GM12874 (cell line): ENCODE measurements around the gene UBL4B.

Experiments used
- CTCF ChIP-seq: IDR thresholded peaks from 2 replicates; pipeline ENCODE4 v1.5.1; 2011; ENCODE audit warnings: low read depth, mild to moderate bottlenecking, control low read depth, low read length, moderate library complexity; ENCODE audit not compliant: insufficient read depth

Gene UBL4B

GRCh38 chr1:110125810-110126209 is 13.6 kb downstream of the UBL4B start:
- no peak for TF ChIP-seq CTCF

- TF ChIP-seq CTCF = 0 out of 2 replicates have a peak, but pooled peaks have one; percentile 10
These were observed 17.9 kb downstream of the UBL4B start for GRCh38 chr1:110130113-110130591.

- no peak for TF ChIP-seq CTCF
These were observed 18.7 kb downstream of the UBL4B start for GRCh38 chr1:110130989-110131388.

- no peak for TF ChIP-seq CTCF
These were observed 20.4 kb downstream of the UBL4B start for GRCh38 chr1:110132682-110133081.

- TF ChIP-seq CTCF = no peak
These were observed 21.2 kb downstream of the UBL4B start for GRCh38 chr1:110133436-110133835.

- TF ChIP-seq CTCF = no peak
These were observed 21.9 kb downstream of the UBL4B start for GRCh38 chr1:110134050-110134595.

- TF ChIP-seq CTCF = no peak
These were observed 23.0 kb downstream of the UBL4B start for GRCh38 chr1:110135246-110135645.
